Esophagus muscularis mucosa (tissue), 4 donors: Measurements from ENCODE around the gene TK1. TPM values are rescaled to one million over a fixed set of nuclear protein-coding genes. Genes with fewer than 3 reads are reported as not detected.
A peak's percentile ranks its signal among the peaks of the same experiment; 100 is the strongest.
"Not testable (repeated sequence)": the region's sequence is repeated elsewhere in the genome, so short reads cannot be mapped to it uniquely, and the experiment has no call there.

Experiments
- DNase-seq: peaks from one replicate; pipeline ENCODE4 v3.0.0-alpha.2; 2017; ENCODE audit errors: extremely low spot score
- H3K27ac ChIP-seq, 4 donors: fragments of 200-600 bp; sonication (generic); replicated peaks in 1 of 4; 1 replicate in 3 of 4; 2 replicates in 1 of 4; pipeline ENCODE4 v1.5.1; 2016 to 2019; ENCODE audit warnings: mild to moderate bottlenecking in 1 of 4
- H3K27me3 ChIP-seq, 4 donors: fragments of 200-600 bp; sonication (generic); one replicate each; pipeline versions ENCODE4 v1.5.1 to v1.6.0; 2016 to 2019
- H3K36me3 ChIP-seq, 4 donors: fragments of 200-600 bp; sonication (generic); one replicate each; pipeline ENCODE4 v1.5.1; 2016 to 2019
- H3K4me1 ChIP-seq, 4 donors: fragments of 200-600 bp; sonication (generic); one replicate each; pipeline ENCODE4 v1.5.1; 2016 to 2019
- H3K4me3 ChIP-seq, 4 donors: fragments of 200-600 bp; sonication (generic); 1 replicate in 2 of 4; 2 replicates in 2 of 4; pipeline ENCODE4 v1.5.1; 2016 to 2019; ENCODE audit warnings: mild to moderate bottlenecking in 4 of 4, moderate library complexity in 1 of 4
- H3K9me3 ChIP-seq, 4 donors: fragments of 200-600 bp; sonication (generic); 1 replicate in 3 of 4; 2 replicates in 1 of 4; pipeline ENCODE4 v1.5.1; 2016 to 2019
- EP300 ChIP-seq: sonication (generic); formaldehyde crosslinking; IDR thresholded peaks from one replicate; pipeline ENCODE4 v1.6.1; 2017; ENCODE audit warnings: antibody characterized with exemption
- POLR2A ChIP-seq: fragments of 450-650 bp; IDR thresholded peaks from one replicate; pipeline ENCODE4 v1.6.1; 2017; ENCODE audit warnings: antibody characterized with exemption, moderate library complexity, mild to moderate bottlenecking, low read depth
- POLR2AphosphoS5 ChIP-seq, 2 donors: sonication (generic); formaldehyde crosslinking; IDR thresholded peaks; one replicate each; pipeline ENCODE4 v1.6.1; 2017; ENCODE audit warnings: antibody characterized with exemption in 2 of 2
- WGBS: methylation state at CpG from one replicate; pipeline ENCODE4 v1.1.5; 2018; 5-methylcytosine and 5-hydroxymethylcytosine counted together
- intact Hi-C: fragments of 100-400 bp; cut with DNase I; formaldehyde crosslinking; loops from one replicate; pipeline ENCODE4 v1.15.1; 2023
- total RNA-seq, 4 donors: library from RNA; depleted of rRNA; stranded (reverse); fragments of >200 nt; gene quantifications; one replicate each; pipeline versions ENCODE4 v1.1.0 to v1.2.1, GENCODE V29; 2016
- TF ChIP-seq, protein P1 (sequence below), 3 experiments: fragments of 200-600 bp in 2 of 3; fragments of 450-650 bp in 1 of 3; sonication (generic) in 2 of 3; IDR thresholded peaks; one replicate each; pipeline ENCODE4 v1.5.1; 2017 to 2019; ENCODE audit warnings: antibody characterized with exemption in 3 of 3, mild to moderate bottlenecking in 2 of 3, moderate library complexity in 1 of 3

The TK1 gene
- total RNA-seq, 4 donors from 2014 or later, result 7.9 to 22.1 (median 14.5) TPM

DNA sequence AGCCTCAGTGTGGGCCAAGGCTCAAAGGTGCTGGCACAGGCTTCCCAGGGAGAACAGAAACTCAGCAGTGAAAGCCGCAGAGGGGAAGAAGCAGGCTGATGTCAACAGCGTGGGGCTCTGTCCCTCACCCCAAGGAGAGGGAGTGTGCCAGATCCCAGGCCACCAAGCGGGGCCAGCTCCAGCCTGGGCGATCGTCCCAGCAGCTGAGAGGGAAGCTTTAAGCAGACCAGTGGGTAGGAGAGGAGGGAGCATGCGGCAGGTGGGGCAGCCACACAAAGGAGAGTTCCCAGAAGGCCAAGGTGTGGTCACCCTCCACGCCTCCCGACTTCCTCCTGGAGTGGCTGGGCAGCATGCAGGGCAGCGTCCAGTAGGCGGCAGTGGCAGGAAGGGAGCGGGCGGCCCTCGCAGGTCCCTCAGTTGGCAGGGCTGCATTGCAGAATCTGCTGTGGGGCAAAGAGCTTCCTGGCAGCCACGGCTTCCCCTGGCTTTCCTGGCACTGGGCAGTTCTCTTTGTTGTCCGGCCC, 12.4 kb downstream of the TK1 start:
- Histone ChIP-seq H3K27ac (peak overlapping the region; percentile 83 to 98 (median 90)), H3K36me3 (peaks cover 0 to 29% (median 22%) of the 10 kb centered on the region in 4 donors), H3K4me1 (peaks cover 74 to 100% (median 99%) of the 10 kb centered on the region in 4 donors), H3K4me3 (no peak overlapping the region), H3K27me3 (no peaks in the 10 kb centered on the region), H3K9me3 (no peaks in the 10 kb centered on the region)
- DNase-seq, result peak; percentile 95
- 12% methylated on average over 10 of the region's 15 CpGs for WGBS
- TF ChIP-seq POLR2AphosphoS5 (IDR thresholded peaks at IDR 0.05) (peak; percentile 76 to 85), EP300 (no peak)
- TF ChIP-seq, protein P1, sequence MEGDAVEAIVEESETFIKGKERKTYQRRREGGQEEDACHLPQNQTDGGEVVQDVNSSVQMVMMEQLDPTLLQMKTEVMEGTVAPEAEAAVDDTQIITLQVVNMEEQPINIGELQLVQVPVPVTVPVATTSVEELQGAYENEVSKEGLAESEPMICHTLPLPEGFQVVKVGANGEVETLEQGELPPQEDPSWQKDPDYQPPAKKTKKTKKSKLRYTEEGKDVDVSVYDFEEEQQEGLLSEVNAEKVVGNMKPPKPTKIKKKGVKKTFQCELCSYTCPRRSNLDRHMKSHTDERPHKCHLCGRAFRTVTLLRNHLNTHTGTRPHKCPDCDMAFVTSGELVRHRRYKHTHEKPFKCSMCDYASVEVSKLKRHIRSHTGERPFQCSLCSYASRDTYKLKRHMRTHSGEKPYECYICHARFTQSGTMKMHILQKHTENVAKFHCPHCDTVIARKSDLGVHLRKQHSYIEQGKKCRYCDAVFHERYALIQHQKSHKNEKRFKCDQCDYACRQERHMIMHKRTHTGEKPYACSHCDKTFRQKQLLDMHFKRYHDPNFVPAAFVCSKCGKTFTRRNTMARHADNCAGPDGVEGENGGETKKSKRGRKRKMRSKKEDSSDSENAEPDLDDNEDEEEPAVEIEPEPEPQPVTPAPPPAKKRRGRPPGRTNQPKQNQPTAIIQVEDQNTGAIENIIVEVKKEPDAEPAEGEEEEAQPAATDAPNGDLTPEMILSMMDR (IDR thresholded peaks at IDR 0.05), result peak; percentile 52 to 77 (median 76)
- intact Hi-C loops, result loop anchor here (5.0 kb wide), 2 partner anchors 62 to 183 kb away; no protein-coding TSS in a partner anchor

GRCh38 chr17:78173097-78173715, 13.6 kb downstream of the TK1 start:
- Histone ChIP-seq H3K4me3 (peak overlapping the region in 1 of 4 donors; percentile 24), H3K27ac (peak overlapping the region; percentile 83 to 98 (median 90)), H3K4me1 (peaks cover 75 to 96% (median 94%) of the 10 kb centered on the region in 4 donors), H3K36me3 (peaks cover 0 to 29% (median 22%) of the 10 kb centered on the region in 4 donors), H3K27me3 (no peaks in the 10 kb centered on the region), H3K9me3 (no peaks in the 10 kb centered on the region)
- WGBS, result 56% methylated on average over 9 of the region's 11 CpGs
- intact Hi-C loops, result loop anchor here (5.0 kb wide), 2 partner anchors 61 to 184 kb away; no protein-coding TSS in a partner anchor
- DNase-seq, result no peak
- no peak for TF ChIP-seq POLR2A
- no peak for TF ChIP-seq POLR2AphosphoS5 (IDR thresholded peaks at IDR 0.05)
- TF ChIP-seq, protein P1 (IDR thresholded peaks at IDR 0.05), result no peak
- no peak for TF ChIP-seq EP300

GRCh38 chr17:78172249-78173051, 14.4 kb downstream of the TK1 start:
- H3K36me3 ChIP-seq, result peaks cover 0 to 29% (median 22%) of the 10 kb centered on the region in 4 donors
- no peaks in the 10 kb centered on the region for H3K27me3 ChIP-seq
- DNase-seq, result no peak
- peak overlapping the region; percentile 83 to 98 (median 90) for H3K27ac ChIP-seq
- H3K4me3 ChIP-seq, result peak overlapping the region in 3 of 4 donors; percentile 9 to 24 (median 19)
- TF ChIP-seq POLR2AphosphoS5 (IDR thresholded peaks at IDR 0.05) (peak; percentile 14 to 41), EP300 (no peak)
- intact Hi-C loops, result loop anchor here (5.0 kb wide), 2 partner anchors 60 to 185 kb away; no protein-coding TSS in a partner anchor
- 23% methylated on average over 9 of the region's 19 CpGs for WGBS
- no peaks in the 10 kb centered on the region for H3K9me3 ChIP-seq
- H3K4me1 ChIP-seq, result peaks cover 79 to 93% (median 92%) of the 10 kb centered on the region in 4 donors

DNA sequence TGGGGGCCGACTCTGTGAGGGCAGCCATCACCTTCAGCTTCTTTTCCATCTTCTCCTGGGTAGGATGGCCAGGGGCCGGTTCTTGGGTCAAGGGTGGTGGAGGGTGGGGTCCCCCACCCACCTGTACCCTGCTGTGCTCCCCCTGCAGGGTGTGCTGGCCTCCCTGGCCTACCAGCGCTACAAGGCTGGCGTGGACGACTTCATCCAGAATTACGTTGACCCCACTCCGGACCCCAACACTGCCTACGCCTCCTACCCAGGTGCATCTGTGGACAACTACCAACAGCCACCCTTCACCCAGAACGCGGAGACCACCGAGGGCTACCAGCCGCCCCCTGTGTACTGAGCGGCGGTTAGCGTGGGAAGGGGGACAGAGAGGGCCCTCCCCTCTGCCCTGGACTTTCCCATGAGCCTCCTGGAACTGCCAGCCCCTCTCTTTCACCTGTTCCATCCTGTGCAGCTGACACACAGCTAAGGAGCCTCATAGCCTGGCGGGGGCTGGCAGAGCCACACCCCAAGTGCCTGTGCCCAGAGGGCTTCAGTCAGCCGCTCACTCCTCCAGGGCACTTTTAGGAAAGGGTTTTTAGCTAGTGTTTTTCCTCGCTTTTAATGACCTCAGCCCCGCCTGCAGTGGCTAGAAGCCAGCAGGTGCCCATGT, 15.1 kb downstream of the TK1 start:
- intact Hi-C loops, result loop anchor here (5.0 kb wide), 2 partner anchors 59 to 186 kb away; no protein-coding TSS in a partner anchor
- H3K9me3 ChIP-seq, H3K27me3 ChIP-seq, DNase-seq: not testable (repeated sequence)
- Histone ChIP-seq H3K4me3 (peak overlapping the region in 3 of 4 donors; percentile 9 to 24 (median 19)), H3K36me3 (peaks cover 0 to 29% (median 22%) of the 10 kb centered on the region in 4 donors), H3K4me1 (peaks cover 76 to 86% (median 85%) of the 10 kb centered on the region in 4 donors), H3K27ac (peak overlapping the region; percentile 83 to 98 (median 90))
- 77% methylated on average over 15 of the region's 19 CpGs for whole genome bisulfite sequencing
